ENCODE results near the gene PID1. TPM values are rescaled to one million over a fixed set of nuclear protein-coding genes. Genes with fewer than 3 reads are reported as not detected.

Gene PID1
- total RNA-seq, 2 experiments from 2014 or later: not detected

DNA sequence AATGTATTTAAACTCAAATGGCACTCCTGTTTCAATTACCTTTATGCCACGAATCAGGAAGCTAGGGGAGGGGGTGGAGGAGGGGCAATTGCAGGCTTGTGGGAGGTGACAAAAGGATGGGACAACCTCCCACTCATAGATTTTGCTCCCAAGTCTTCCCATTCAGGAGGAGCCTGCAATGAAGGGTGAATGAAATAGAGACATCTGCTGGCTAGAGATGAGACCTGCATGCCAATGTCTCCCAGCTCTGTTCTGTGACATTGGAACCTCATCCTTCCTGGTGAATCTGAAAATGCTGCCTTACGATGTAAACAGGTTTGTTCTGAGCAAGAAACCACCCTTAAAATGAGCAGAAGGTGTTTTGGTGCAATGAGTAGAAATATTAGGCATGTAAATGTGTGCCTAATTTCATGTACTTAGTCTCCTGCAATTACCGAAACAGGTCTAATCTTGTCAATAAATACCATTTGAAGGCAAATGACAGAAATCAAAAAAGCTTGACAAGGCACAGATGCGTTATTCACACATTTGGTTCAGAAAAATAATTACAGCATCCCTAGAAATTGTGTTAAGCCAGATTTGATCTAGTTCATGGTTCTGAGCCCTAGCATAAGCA is 2.7 kb upstream of the PID1 start:
- no peak overlapping the region for H3K27ac Mint-ChIP-seq
- CTCF ChIA-PET: interaction anchor here (1.0 to 2.7 kb wide), 4 partner anchors 9 to 1386 kb away, joined by 3 to 12 read pairs (median 5); no protein-coding TSS in a partner anchor
- no peak overlapping the region for H3K4me3 Mint-ChIP-seq
- no peaks in the 10 kb centered on the region for H3K9me3 Mint-ChIP-seq (ENCODE audit: low read depth)
- DNase-seq (no peak), ATAC-seq (no peak)
- H3K4me1 Mint-ChIP-seq: no peaks in the 10 kb centered on the region
- peaks cover 26% of the 10 kb centered on the region for H3K27me3 Mint-ChIP-seq
- no peaks in the 10 kb centered on the region for H3K36me3 Mint-ChIP-seq

DNA sequence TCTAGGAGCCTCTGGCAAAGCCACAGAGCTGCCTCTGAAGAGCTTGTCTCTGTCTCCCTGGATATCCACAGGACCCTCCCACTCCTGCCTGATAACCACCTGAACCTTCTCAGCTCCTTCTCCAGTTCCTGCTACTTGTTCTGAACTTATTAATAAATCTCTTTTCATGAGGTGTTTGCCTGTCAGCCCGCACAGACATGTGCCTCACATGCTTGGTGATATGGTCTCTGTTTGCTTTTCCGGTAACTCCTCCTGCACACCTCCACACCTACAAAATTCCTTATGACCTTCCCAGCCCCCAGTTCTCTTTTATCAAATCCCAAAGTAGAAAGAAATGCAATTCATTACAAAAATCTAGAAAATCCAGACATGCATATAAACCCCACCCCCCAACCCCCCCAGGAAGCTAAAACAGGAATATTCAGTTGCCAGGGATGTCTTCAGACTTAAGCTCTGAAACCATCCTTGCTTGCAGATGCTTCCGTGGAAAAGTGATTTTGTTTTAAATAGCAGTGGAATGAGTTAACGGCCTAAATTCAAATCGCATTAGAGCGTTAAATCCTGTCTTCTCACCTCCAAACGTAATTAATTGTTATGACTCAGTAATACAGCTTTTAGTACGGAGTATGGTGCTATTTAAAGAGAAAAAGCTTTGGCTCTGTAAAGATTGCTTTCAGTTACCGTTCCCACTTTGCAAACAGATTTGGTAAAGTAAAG is 2.1 kb upstream of the PID1 start:
- ATAC-seq (no peak), DNase-seq (no peak)
- Mint-ChIP-seq H3K27ac (no peak overlapping the region), H3K36me3 (no peaks in the 10 kb centered on the region), H3K4me1 (no peaks in the 10 kb centered on the region), H3K4me3 (no peak overlapping the region), H3K27me3 (peaks cover 26% of the 10 kb centered on the region), H3K9me3 (ENCODE audit: low read depth) (no peaks in the 10 kb centered on the region)
- CTCF ChIA-PET: interaction anchor here (1.0 to 2.7 kb wide), 4 partner anchors 10 to 1385 kb away, joined by 3 to 12 read pairs (median 5); no protein-coding TSS in a partner anchor

GRCh38 chr2:229269941-229270340 is 1.1 kb downstream of the PID1 start:
- Mint-ChIP-seq H3K9me3 (ENCODE audit: low read depth) (no peaks in the 10 kb centered on the region), H3K36me3 (no peaks in the 10 kb centered on the region), H3K27me3 (peaks cover 26% of the 10 kb centered on the region), H3K4me1 (no peaks in the 10 kb centered on the region), H3K4me3 (no peak overlapping the region), H3K27ac (no peak overlapping the region)
- no peak for ATAC-seq
- DNase-seq: no peak
- CTCF ChIA-PET: no interaction called here

GRCh38 chr2:229269146-229269545 is 1.9 kb downstream of the PID1 start:
- Mint-ChIP-seq H3K27me3 (peaks cover 26% of the 10 kb centered on the region), H3K9me3 (ENCODE audit: low read depth) (no peaks in the 10 kb centered on the region), H3K4me1 (no peaks in the 10 kb centered on the region), H3K27ac (no peak overlapping the region), H3K4me3 (no peak overlapping the region), H3K36me3 (no peaks in the 10 kb centered on the region)
- CTCF ChIA-PET: no interaction called here
- no peak for ATAC-seq
- DNase-seq: no peak

GRCh38 chr2:229268626-229269025 is 2.5 kb downstream of the PID1 start:
- Mint-ChIP-seq H3K4me1 (no peaks in the 10 kb centered on the region), H3K4me3 (no peak overlapping the region), H3K27me3 (peaks cover 26% of the 10 kb centered on the region), H3K27ac (no peak overlapping the region), H3K36me3 (no peaks in the 10 kb centered on the region), H3K9me3 (ENCODE audit: low read depth) (no peaks in the 10 kb centered on the region)
- CTCF ChIA-PET: no interaction called here
- ATAC-seq (no peak), DNase-seq (no peak)

DNA sequence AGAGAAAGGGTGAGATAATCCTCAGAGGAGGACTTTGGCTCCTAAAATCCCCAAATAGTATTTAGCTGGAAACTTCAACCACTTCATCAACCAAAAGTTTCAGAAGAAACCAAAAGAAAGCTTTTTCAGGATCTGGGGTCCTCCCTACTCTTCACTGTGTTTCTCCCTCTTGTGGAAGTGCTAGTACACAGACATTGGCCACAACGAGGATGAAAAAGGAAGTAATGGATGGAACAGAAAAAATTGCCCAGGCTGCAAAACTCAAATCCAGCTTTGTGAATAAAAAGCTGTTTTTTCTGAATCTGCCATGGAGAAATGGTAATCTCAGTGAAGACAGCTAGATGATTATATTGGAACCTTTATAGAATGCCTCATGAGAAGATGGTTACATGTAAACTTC is 4.0 kb downstream of the PID1 start:
- DNase-seq: no peak
- H3K27me3 Mint-ChIP-seq: peaks cover 19% of the 10 kb centered on the region
- no peak for ATAC-seq
- H3K4me3 Mint-ChIP-seq: no peak overlapping the region
- H3K4me1 Mint-ChIP-seq: no peaks in the 10 kb centered on the region
- H3K27ac Mint-ChIP-seq: no peak overlapping the region
- no peaks in the 10 kb centered on the region for H3K36me3 Mint-ChIP-seq
- CTCF ChIA-PET: no interaction called here
- H3K9me3 Mint-ChIP-seq (ENCODE audit: low read depth): no peaks in the 10 kb centered on the region

DNA sequence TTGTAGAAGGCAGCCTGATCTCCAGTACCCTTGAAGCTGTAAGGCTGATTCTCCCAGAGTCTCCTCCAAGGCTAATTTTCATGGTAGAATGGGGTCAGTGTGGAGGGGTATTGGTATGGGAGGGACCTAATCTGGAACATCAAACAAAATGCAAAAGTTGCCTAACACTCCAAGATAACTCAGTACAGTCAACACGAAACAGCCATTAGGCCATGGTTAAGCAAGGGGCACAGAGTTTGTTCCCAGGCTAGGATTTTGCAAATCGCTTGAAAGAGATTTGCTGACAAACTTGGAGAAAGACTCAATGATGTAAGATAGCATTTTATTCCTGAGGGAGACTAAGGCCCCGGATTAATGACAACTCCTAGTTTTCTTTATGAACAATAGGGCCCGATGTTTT is 5.4 kb downstream of the PID1 start:
- Mint-ChIP-seq H3K36me3 (no peaks in the 10 kb centered on the region), H3K4me1 (no peaks in the 10 kb centered on the region), H3K27ac (no peak overlapping the region), H3K27me3 (peaks cover 12% of the 10 kb centered on the region), H3K4me3 (no peak overlapping the region), H3K9me3 (ENCODE audit: low read depth) (no peaks in the 10 kb centered on the region)
- ATAC-seq (no peak), DNase-seq (no peak)
- CTCF ChIA-PET: no interaction called here

DNA sequence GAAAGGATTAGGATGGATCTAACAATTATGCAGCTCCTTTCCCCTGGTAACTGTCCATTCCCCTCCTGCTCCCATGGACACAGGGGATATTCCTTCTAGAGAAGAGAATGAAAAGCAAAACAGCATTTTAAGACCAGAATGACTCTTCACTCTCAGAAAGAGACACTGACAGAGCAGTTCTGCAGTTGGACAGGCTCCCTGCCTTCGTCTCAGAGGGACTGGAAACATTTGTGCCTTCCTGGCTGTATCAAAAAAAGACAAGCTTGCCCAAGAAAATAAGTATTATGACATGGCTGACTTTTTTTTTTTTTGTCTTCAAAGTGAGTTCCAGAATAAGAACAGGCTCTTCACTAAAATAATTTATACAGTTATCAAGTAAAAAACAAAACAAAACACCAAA is 9.5 kb downstream of the PID1 start:
- no peaks in the 10 kb centered on the region for H3K4me1 Mint-ChIP-seq
- CTCF ChIA-PET: no interaction called here
- DNase-seq: no peak
- no peak overlapping the region for H3K4me3 Mint-ChIP-seq
- H3K9me3 Mint-ChIP-seq (ENCODE audit: low read depth): peaks cover 3% of the 10 kb centered on the region
- no peak overlapping the region for H3K27ac Mint-ChIP-seq
- H3K36me3 Mint-ChIP-seq: no peaks in the 10 kb centered on the region
- no peaks in the 10 kb centered on the region for H3K27me3 Mint-ChIP-seq
- no peak for ATAC-seq

DNA sequence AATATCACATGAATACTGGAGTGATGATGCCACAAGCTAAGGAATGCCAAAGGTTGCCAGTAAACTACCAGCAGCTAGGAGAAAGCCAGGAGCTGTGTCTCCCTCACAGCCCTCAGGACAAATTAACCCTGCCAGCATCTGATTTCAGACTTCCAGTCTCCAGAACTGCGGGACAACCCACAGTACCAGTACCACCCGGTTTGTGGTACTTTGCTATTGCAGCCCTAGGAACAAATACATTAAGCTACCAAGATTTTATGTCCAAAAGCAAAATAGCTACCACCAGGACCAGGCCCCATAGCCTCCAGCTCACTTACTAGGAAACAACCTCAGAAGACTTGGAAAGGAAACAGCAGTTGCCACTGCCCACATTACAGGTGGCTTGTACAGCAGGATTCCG is 10.0 kb downstream of the PID1 start:
- Mint-ChIP-seq H3K36me3 (no peaks in the 10 kb centered on the region), H3K4me1 (no peaks in the 10 kb centered on the region), H3K27ac (no peak overlapping the region), H3K4me3 (no peak overlapping the region), H3K9me3 (ENCODE audit: low read depth) (peaks cover 3% of the 10 kb centered on the region), H3K27me3 (no peaks in the 10 kb centered on the region)
- DNase-seq (no peak), ATAC-seq (no peak)
- CTCF ChIA-PET: no interaction called here

DNA sequence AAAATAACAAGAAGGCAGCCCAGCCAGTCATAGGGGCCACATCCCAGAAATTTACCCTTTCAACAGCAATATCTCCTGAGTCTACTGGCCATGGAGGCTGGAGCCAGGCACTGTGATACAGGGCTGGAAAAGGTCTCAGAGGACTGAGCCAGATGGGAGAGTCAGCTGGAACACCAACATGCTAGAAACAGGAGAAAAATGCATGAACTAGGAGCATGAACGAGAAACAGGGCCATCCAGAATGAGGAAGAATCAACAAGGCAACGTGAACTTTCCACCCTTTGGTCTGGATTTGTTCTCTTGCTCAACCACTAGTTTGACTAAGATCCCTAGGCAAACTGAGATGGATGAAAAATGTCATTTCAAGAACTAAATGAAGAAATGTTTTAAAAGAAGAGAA is 13.1 kb downstream of the PID1 start:
- CTCF ChIA-PET: no interaction called here
- peaks cover 3% of the 10 kb centered on the region for H3K9me3 Mint-ChIP-seq (ENCODE audit: low read depth)
- DNase-seq (no peak), ATAC-seq (no peak)
- no peaks in the 10 kb centered on the region for H3K4me1 Mint-ChIP-seq
- no peaks in the 10 kb centered on the region for H3K27me3 Mint-ChIP-seq
- H3K27ac Mint-ChIP-seq: no peak overlapping the region
- no peaks in the 10 kb centered on the region for H3K36me3 Mint-ChIP-seq
- H3K4me3 Mint-ChIP-seq: no peak overlapping the region

DNA sequence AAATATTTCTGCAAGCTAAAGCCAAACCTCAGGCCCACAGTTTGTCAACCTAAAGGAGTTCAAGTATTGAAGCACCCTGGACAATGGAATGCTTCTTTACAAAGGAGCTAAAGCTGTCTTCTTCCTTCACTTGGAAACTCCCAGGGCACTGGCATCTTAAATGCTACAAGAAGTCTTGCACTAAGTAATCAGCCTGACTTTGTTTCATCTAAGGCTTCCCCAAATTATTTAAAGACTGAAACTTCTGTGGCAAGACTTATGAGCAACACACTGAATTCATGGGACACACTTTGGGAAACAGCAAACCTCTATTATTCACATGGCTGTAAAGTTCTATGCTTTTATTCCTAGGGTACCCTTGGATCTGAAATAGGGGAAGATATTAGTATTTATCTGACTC is 14.7 kb downstream of the PID1 start:
- Mint-ChIP-seq H3K27ac (no peak overlapping the region), H3K4me3 (no peak overlapping the region), H3K4me1 (no peaks in the 10 kb centered on the region), H3K36me3 (no peaks in the 10 kb centered on the region), H3K27me3 (no peaks in the 10 kb centered on the region), H3K9me3 (ENCODE audit: low read depth) (peaks cover 3% of the 10 kb centered on the region)
- ATAC-seq (no peak), DNase-seq (no peak)
- CTCF ChIA-PET: no interaction called here

GRCh38 chr2:229254206-229254605 is 16.9 kb downstream of the PID1 start:
- ATAC-seq: no peak
- DNase-seq: no peak
- Mint-ChIP-seq H3K9me3 (ENCODE audit: low read depth) (peaks cover 3% of the 10 kb centered on the region), H3K4me1 (no peaks in the 10 kb centered on the region), H3K36me3 (no peaks in the 10 kb centered on the region), H3K27ac (no peak overlapping the region), H3K4me3 (no peak overlapping the region), H3K27me3 (no peaks in the 10 kb centered on the region)
- CTCF ChIA-PET: no interaction called here

DNA sequence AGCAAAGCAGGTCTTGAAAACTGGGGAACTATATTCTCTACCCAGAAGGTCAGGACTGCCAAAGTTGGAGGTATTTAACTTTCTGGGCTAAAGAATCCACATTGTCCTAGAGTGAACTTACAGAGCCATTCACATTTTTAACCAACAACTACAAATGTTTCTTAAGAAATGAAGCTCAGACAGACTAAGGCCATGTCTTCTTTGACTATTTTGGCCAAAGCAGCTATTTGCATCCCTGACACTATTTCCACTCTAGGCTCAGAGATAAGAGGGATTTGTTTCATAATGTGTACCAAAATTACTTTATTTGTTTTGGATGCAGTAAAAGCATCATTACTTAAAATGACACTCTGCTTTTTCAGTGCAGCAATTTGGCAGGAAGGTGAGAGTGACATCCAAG is 18.1 kb downstream of the PID1 start:
- H3K4me3 Mint-ChIP-seq: no peak overlapping the region
- ATAC-seq: no peak
- no peaks in the 10 kb centered on the region for H3K4me1 Mint-ChIP-seq
- peaks cover 3% of the 10 kb centered on the region for H3K9me3 Mint-ChIP-seq (ENCODE audit: low read depth)
- CTCF ChIA-PET: no interaction called here
- no peaks in the 10 kb centered on the region for H3K27me3 Mint-ChIP-seq
- H3K36me3 Mint-ChIP-seq: no peaks in the 10 kb centered on the region
- DNase-seq: no peak
- no peak overlapping the region for H3K27ac Mint-ChIP-seq

DNA sequence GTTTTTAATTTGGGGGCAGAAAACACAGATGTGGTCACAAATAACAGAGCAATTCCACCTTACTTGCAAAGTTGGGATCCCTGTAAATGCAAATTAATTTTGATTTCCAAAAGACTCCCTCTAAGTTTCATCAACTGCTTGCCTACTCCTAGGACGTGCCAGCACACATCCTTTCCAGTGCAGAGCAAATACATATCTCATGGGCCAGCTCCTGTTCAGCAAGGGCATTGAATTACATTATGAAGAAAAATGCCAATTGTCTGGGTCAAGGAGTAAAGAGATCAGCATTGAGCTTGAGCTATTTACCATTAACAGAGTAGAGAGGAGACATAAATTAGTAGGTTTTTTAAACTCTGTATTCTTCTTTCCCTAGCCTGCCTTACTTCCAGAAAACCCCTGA is 18.8 kb downstream of the PID1 start:
- Mint-ChIP-seq H3K4me1 (no peaks in the 10 kb centered on the region), H3K36me3 (no peaks in the 10 kb centered on the region), H3K27me3 (no peaks in the 10 kb centered on the region), H3K27ac (no peak overlapping the region), H3K9me3 (ENCODE audit: low read depth) (no peaks in the 10 kb centered on the region), H3K4me3 (no peak overlapping the region)
- DNase-seq (no peak), ATAC-seq (no peak)
- CTCF ChIA-PET: no interaction called here
